ENCODE measurements around the gene KRTAP10-5.

DNA sequence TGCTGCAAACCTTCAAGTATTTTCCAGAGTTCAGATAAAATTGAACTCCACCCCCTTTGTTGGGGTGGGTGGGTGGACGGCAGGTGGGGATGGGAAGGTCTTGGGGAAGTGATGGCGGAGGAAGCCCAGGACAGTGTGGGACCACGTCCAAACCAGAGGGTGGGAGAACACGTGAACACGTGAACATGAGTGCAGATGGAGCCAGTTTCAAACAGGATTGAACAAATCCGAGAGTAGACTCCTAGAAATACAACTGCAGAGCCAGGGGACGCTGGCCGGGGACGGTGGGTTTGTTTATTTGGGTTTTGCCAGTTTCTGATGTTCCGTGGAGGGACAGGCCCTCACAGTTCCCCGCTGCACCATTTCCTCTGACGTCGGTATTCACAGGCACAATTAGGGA lies 32.0 kb downstream of the KRTAP10-5 start:
- TF ChIP-seq, protein P1, sequence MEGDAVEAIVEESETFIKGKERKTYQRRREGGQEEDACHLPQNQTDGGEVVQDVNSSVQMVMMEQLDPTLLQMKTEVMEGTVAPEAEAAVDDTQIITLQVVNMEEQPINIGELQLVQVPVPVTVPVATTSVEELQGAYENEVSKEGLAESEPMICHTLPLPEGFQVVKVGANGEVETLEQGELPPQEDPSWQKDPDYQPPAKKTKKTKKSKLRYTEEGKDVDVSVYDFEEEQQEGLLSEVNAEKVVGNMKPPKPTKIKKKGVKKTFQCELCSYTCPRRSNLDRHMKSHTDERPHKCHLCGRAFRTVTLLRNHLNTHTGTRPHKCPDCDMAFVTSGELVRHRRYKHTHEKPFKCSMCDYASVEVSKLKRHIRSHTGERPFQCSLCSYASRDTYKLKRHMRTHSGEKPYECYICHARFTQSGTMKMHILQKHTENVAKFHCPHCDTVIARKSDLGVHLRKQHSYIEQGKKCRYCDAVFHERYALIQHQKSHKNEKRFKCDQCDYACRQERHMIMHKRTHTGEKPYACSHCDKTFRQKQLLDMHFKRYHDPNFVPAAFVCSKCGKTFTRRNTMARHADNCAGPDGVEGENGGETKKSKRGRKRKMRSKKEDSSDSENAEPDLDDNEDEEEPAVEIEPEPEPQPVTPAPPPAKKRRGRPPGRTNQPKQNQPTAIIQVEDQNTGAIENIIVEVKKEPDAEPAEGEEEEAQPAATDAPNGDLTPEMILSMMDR (IDR thresholded peaks at IDR 0.05 in 4 of 5, conservative IDR thresholded peaks at IDR 0.05 in 1 of 5) = no peak
- no peak for TF ChIP-seq POLR2A (IDR thresholded peaks at IDR 0.05)

Data from gastrocnemius medialis (tissue), 4 donors.